SK-N-DZ (cell line): ENCODE measurements around the gene UTP14C. TPM values are rescaled to one million over a fixed set of nuclear protein-coding genes. Genes with fewer than 3 reads are reported as not detected.
A peak's percentile ranks its signal among the peaks of the same experiment; 100 is the strongest.
"Not testable (repeated sequence)": the region's sequence is repeated elsewhere in the genome, so short reads cannot be mapped to it uniquely, and the experiment has no call there.

Experiments
- DNase-seq: peaks from one replicate; pipeline ENCODE4 v3.0.0-alpha.2; 2015; ENCODE audit warnings: low spot score
- polyA plus RNA-seq, 2 experiments: library from polyadenylated mRNA; depleted of rRNA; stranded (reverse); fragments of >200 nt; gene quantifications; 2 replicates each; pipeline ENCODE4 v1.2.3, GENCODE V29; 2014

UTP14C gene
- polyA plus RNA-seq (2014; cell fraction: cytosol; rRNA removed) = 17.2 and 18.4 TPM in 2 replicates
- 6.2 and 8.3 TPM in 2 replicates for polyA plus RNA-seq (2014; cell fraction: nucleus; rRNA removed)

- no peak for DNase-seq
Observed at GRCh38 chr13:52024481-52024880, at the start of gene UTP14C. UTP14C (plus strand) TSS chr13:52024691; CDS start chr13:52028805, 4,114 bp downstream.

GRCh38 chr13:51976423-51976822 lies 48.1 kb upstream of the UTP14C start:
- DNase-seq = no peak

- DNase-seq = no peak
Observed at GRCh38 chr13:51976890-51977289, 47.6 kb upstream of the UTP14C start.

GRCh38 chr13:51977625-51978024 lies 46.9 kb upstream of the UTP14C start:
- DNase-seq = no peak

- no peak for DNase-seq
Observed at GRCh38 chr13:51978796-51979556, 45.5 kb upstream of the UTP14C start.

GRCh38 chr13:51980908-51981307 lies 43.6 kb upstream of the UTP14C start:
- no peak for DNase-seq

- DNase-seq = no peak
Observed at GRCh38 chr13:51981355-51981754, 43.1 kb upstream of the UTP14C start.

GRCh38 chr13:51983292-51983691 lies 41.2 kb upstream of the UTP14C start:
- DNase-seq = not testable (repeated sequence)

GRCh38 chr13:51984904-51985303 lies 39.6 kb upstream of the UTP14C start:
- DNase-seq = not testable (repeated sequence)

GRCh38 chr13:51988988-51989618 lies 35.4 kb upstream of the UTP14C start:
- no peak for DNase-seq

- DNase-seq = no peak
Observed at GRCh38 chr13:51993713-51994112, 30.8 kb upstream of the UTP14C start.

GRCh38 chr13:51995677-51996551 lies 28.6 kb upstream of the UTP14C start:
- no peak for DNase-seq

- no peak for DNase-seq
Observed at GRCh38 chr13:51996641-51997040, 27.9 kb upstream of the UTP14C start.

GRCh38 chr13:51997186-51997585 lies 27.3 kb upstream of the UTP14C start:
- no peak for DNase-seq

GRCh38 chr13:51997641-51998330 lies 26.7 kb upstream of the UTP14C start:
- peak; percentile 42 for DNase-seq

GRCh38 chr13:51998723-51999509 lies 25.6 kb upstream of the UTP14C start:
- peak; percentile 25 for DNase-seq

GRCh38 chr13:51999510-51999911 lies 25.0 kb upstream of the UTP14C start:
- no peak for DNase-seq

GRCh38 chr13:51999921-52000320 lies 24.6 kb upstream of the UTP14C start:
- DNase-seq = no peak

- DNase-seq = peak; percentile 58
Observed at GRCh38 chr13:52001120-52001731, 23.3 kb upstream of the UTP14C start.

GRCh38 chr13:52002361-52002760 lies 22.1 kb upstream of the UTP14C start:
- no peak for DNase-seq
